ENCODE results near the gene PHKG2.

GRCh38 chr16:30711712-30712111 is 36.5 kb upstream of the PHKG2 start:
- no peak for TF ChIP-seq CTCF (IDR thresholded peaks at IDR 0.05; ENCODE audit: low read depth, low read length)
- TF ChIP-seq POLR2A (IDR thresholded peaks at IDR 0.05; ENCODE audit: extremely low read depth, insufficient read length) = no peak
- no peak for TF ChIP-seq MAX (IDR thresholded peaks at IDR 0.05; ENCODE audit: low read depth, low read length)
- TF ChIP-seq MYC (IDR thresholded peaks at IDR 0.05; ENCODE audit: low read depth, low read length) = no peak

All from NB4 (cell line).